A673 (cell line): ENCODE data around the gene TTC14. TPM values are rescaled to one million over a fixed set of nuclear protein-coding genes. Genes with fewer than 3 reads are reported as not detected.
"Not testable (repeated sequence)": the region's sequence is repeated elsewhere in the genome, so short reads cannot be mapped to it uniquely, and the experiment has no call there.

Experiments used
- BruUV-seq: library from RNA; stranded (reverse); fragments of 400-500 nt; replicated peaks from 2 replicates; lab custom pipeline; 2021; lab: Mats Ljungman, UMichigan
- CTCF ChIA-PET: fragments of 300-600 bp; sonication (Branson Sonifier 250); formaldehyde crosslinking; loops from one replicate; lab custom pipeline; 2022; ENCODE audit warnings: antibody characterized with exemption; lab: Charles Lee
- POLR2A ChIA-PET: fragments of 300-600 bp; sonication (Branson Sonifier 250); formaldehyde crosslinking; loops from one replicate; lab custom pipeline; 2022; ENCODE audit warnings: antibody characterized with exemption; ENCODE audit not compliant: low non-redundant PET; lab: Charles Lee
- DNase-seq: peaks from one replicate; pipeline ENCODE4 v3.0.0-alpha.2; 2015; ENCODE audit warnings: low spot score
- H3K27ac ChIP-seq: fragments of 200-600 bp; sonication (generic); 2 replicates; pipeline ENCODE4 v1.5.1; 2016; ENCODE audit warnings: mixed run types, low read depth, mild to moderate bottlenecking, mixed read lengths, antibody characterized with exemption, low read length; ENCODE audit not compliant: poor library complexity, severe bottlenecking
- H3K27me3 ChIP-seq: fragments of 200-600 bp; sonication (generic); replicated peaks from 2 replicates; pipeline ENCODE4 v1.6.1; 2017; ENCODE audit warnings: mixed run types, low read depth, mild to moderate bottlenecking, mixed read lengths, antibody characterized with exemption, low read length; ENCODE audit not compliant: insufficient read depth, poor library complexity
- H3K36me3 ChIP-seq: fragments of 200-600 bp; sonication (generic); 2 replicates; pipeline ENCODE4 v1.6.1; 2016; ENCODE audit warnings: mixed run types, mild to moderate bottlenecking, mixed read lengths, antibody characterized with exemption, low read length; ENCODE audit not compliant: insufficient read depth, poor library complexity, severe bottlenecking
- H3K4me1 ChIP-seq: fragments of 200-600 bp; sonication (generic); 2 replicates; pipeline ENCODE4 v1.6.1; 2017; ENCODE audit warnings: mixed run types, mild to moderate bottlenecking, mixed read lengths, antibody characterized with exemption, low read length; ENCODE audit not compliant: insufficient read depth, poor library complexity, severe bottlenecking
- H3K4me3 ChIP-seq: fragments of 200-600 bp; sonication (generic); 2 replicates; pipeline ENCODE4 v1.5.1; 2016; ENCODE audit warnings: low read depth, mixed run types, mild to moderate bottlenecking, mixed read lengths, low read length; ENCODE audit not compliant: poor library complexity, severe bottlenecking
- H3K9me3 ChIP-seq: fragments of 200-600 bp; sonication (generic); 2 replicates; pipeline ENCODE4 v1.6.1; 2016; ENCODE audit warnings: mixed run types, low read depth, mild to moderate bottlenecking, mixed read lengths, antibody characterized with exemption, low read length; ENCODE audit not compliant: poor library complexity, severe bottlenecking
- CTCF ChIP-seq: fragments of 300-800, 200-600 bp; sonication (generic); conservative IDR thresholded peaks from 2 replicates; pipeline ENCODE4 v1.5.1; 2017; ENCODE audit warnings: low read depth, mild to moderate bottlenecking, antibody characterized with exemption, low read length, moderate library complexity, mixed read lengths
- EZH2 ChIP-seq: fragments of 200-600 bp; sonication (generic); IDR thresholded peaks from 2 replicates; pipeline ENCODE4 v1.6.1; 2017; ENCODE audit warnings: borderline replicate concordance, low read depth, mild to moderate bottlenecking, mixed read lengths, antibody characterized with exemption, low read length; ENCODE audit not compliant: poor library complexity, severe bottlenecking
- intact Hi-C: fragments of 100-400 bp; cut with micrococcal nuclease; formaldehyde crosslinking; loops from one replicate; pipeline ENCODE4 v1.10.0; 2022; ENCODE audit not compliant: unreplicated experiment
- total RNA-seq: library from RNA; stranded (reverse); gene quantifications from 2 replicates; pipeline ENCODE4 v1.2.3, GENCODE V29; 2021

Gene TTC14
- total RNA-seq, 1 experiment from 2014 or later, result 30.0 TPM

GRCh38 chr3:180575571-180575970, 26.4 kb upstream of the TTC14 start:
- Histone ChIP-seq H3K27ac (no peak overlapping the region), H3K27me3 (peaks cover 14% of the 10 kb centered on the region), H3K36me3 (no peaks in the 10 kb centered on the region), H3K4me3 (no peak overlapping the region), H3K4me1 (no peaks in the 10 kb centered on the region), H3K9me3 (no peaks in the 10 kb centered on the region)
- CTCF ChIA-PET, result no interaction called here
- TF ChIP-seq EZH2, result no peak
- TF ChIP-seq CTCF, result no peak
- DNase-seq, result no peak
- POLR2A ChIA-PET, result no interaction called here
- intact Hi-C loops, result no loop called here
- no TSS peak for BruUV-seq

GRCh38 chr3:180580934-180581333, 21.0 kb upstream of the TTC14 start:
- BruUV-seq, result no TSS peak
- POLR2A ChIA-PET, result no interaction called here
- Histone ChIP-seq H3K27ac (no peak overlapping the region), H3K4me1 (no peaks in the 10 kb centered on the region), H3K36me3 (no peaks in the 10 kb centered on the region), H3K4me3 (no peak overlapping the region), H3K9me3 (no peaks in the 10 kb centered on the region), H3K27me3 (peaks cover 44% of the 10 kb centered on the region)
- CTCF ChIA-PET, result no interaction called here
- intact Hi-C loops, result no loop called here
- DNase-seq, result no peak
- TF ChIP-seq EZH2 (no peak), CTCF (no peak)

- CTCF ChIA-PET, result no interaction called here
- H3K4me3 ChIP-seq, result no peak overlapping the region
These were observed 11.6 kb upstream of the TTC14 start for GRCh38 chr3:180590396-180590795.

GRCh38 chr3:180593631-180594030, 8.3 kb upstream of the TTC14 start:
- H3K27me3 ChIP-seq, CTCF ChIA-PET, POLR2A ChIA-PET: not testable (repeated sequence)

More at GRCh38 chr3:180590396-180590795, 11.6 kb upstream of the TTC14 start:
- Histone ChIP-seq H3K9me3 (no peaks in the 10 kb centered on the region), H3K36me3 (no peaks in the 10 kb centered on the region), H3K27ac (no peak overlapping the region), H3K4me1 (no peaks in the 10 kb centered on the region), H3K27me3 (peaks cover 19% of the 10 kb centered on the region)
- no TSS peak for BruUV-seq
- TF ChIP-seq EZH2, result no peak
- POLR2A ChIA-PET, result no interaction called here
- intact Hi-C loops, result no loop called here
- no peak for DNase-seq

More at GRCh38 chr3:180593631-180594030, 8.3 kb upstream of the TTC14 start:
- intact Hi-C loops, result loop anchor here (2.0 kb wide), 1 partner anchor 665 kb away; no protein-coding TSS in a partner anchor
- H3K27ac ChIP-seq, BruUV-seq, DNase-seq, H3K4me1 ChIP-seq, H3K9me3 ChIP-seq, H3K4me3 ChIP-seq, H3K36me3 ChIP-seq: not testable (repeated sequence)
